HG03196 (cell line): Measurements from ENCODE around the gene ATF2.

ENCODE experiments used
- ATAC-seq: cut with Tn5 transposase; IDR thresholded peaks from one replicate; pipeline ENCODE4 v1.9.1; 2021; ENCODE audit not compliant: unreplicated experiment

Gene ATF2, protein sequence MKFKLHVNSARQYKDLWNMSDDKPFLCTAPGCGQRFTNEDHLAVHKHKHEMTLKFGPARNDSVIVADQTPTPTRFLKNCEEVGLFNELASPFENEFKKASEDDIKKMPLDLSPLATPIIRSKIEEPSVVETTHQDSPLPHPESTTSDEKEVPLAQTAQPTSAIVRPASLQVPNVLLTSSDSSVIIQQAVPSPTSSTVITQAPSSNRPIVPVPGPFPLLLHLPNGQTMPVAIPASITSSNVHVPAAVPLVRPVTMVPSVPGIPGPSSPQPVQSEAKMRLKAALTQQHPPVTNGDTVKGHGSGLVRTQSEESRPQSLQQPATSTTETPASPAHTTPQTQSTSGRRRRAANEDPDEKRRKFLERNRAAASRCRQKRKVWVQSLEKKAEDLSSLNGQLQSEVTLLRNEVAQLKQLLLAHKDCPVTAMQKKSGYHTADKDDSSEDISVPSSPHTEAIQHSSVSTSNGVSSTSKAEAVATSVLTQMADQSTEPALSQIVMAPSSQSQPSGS

GRCh38 chr2:175167792-175168563 is at the start of gene ATF2:
ATF2 (minus strand) TSS chr2:175168203; CDS start chr2:175136443, 31,760 bp downstream.
- ATAC-seq: peak; percentile 98

DNA sequence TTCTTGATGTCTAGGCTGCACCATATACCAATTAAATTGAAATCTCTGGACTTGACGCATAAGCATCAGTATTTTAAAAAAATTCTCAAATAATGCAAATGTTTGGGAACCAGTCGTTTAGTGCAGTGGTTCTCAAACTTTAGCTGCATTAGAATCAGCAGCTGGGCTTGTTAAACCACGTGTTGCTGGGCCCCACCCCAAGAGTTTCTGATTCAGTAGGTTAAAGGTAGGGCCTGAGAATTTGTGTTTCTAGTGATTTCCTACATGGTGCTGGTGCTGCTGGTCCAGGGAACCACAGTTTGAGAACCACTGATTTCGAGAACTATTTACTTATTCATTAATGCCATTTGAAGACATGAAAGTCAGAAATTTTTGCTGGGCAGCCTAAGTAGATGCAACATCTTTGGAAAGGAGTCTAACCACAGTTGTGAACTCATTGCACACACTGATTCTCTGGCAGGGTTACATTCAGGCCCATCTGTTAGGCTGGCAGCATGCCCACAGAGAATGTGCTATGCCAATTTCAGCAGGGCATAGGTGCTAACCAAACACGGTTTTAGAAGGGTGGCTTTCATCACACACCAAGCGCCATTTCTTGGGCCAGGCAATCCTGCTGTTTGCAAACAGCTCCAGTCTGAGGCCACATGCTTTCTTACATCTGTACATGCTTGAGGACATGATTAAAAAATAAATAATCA is 39.9 kb upstream of the ATF2 start:
- no peak for ATAC-seq

- ATAC-seq: no peak
Measured at GRCh38 chr2:175206866-175207265, 38.9 kb upstream of the ATF2 start.

- no peak for ATAC-seq
Measured at GRCh38 chr2:175205523-175205922, 37.5 kb upstream of the ATF2 start.

DNA sequence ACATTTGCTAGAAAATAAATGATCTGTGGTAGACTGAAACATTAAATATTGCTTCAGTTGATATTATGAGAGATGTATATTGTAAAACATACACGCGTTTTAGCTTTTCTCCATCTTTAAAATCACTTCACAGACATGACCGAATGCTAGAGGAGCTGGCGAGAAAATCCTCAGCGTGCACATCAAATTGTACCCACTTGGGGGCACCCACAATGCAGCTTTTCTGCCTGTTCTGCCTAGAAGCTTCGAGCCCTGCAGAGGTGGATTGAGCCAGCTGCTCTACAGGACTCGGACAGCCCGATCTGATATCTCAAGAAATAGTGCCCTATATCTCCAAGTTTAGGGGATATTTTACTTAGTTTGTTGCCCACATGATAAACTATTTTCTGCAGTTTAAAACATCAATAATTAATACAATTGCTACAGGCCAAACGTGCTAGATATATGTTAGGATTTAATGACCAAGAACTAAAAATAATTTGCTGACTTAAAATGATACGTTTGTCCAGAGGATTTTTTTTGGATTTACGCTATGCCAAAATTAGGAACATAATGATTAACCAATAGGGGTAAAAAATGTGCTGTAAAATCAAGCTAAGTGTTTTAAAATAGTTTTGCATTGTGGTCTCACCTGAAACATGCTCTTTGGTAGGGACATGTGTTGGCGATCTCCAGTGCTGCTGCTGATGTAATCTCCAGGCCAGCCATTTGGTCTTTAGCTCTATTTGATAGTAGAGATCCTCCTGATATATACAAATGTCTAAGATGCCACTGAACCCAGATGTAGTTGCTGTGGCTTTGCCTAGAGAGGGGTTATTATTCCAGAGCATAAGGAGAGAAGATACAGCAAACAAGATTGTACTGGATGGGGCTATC is 35.9 kb upstream of the ATF2 start:
- peak; percentile 83 for ATAC-seq

- ATAC-seq: no peak
Measured at GRCh38 chr2:175195012-175195411, 27.0 kb upstream of the ATF2 start.

- ATAC-seq: no peak
Measured at GRCh38 chr2:175188761-175189160, 20.8 kb upstream of the ATF2 start.

DNA sequence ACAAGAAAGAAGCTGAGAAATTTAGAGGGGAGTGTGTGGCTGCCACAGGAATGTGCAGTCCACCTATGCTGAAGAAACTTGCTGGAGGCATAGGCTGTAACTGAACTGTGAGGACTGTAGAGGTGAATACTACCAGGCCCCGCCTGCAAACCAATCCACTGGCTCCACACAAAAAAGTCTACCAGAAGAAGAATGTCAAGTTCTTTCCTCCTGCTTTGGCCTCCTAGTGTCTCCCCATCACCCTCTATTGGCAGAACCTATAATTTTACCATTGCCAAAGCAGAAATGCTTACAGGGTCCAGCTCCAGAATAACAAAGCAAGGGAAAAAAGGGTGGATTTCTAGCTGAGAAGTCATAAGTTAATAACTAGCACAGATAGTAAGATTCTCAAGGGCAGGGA is 19.4 kb upstream of the ATF2 start:
- ATAC-seq: peak; percentile 56

DNA sequence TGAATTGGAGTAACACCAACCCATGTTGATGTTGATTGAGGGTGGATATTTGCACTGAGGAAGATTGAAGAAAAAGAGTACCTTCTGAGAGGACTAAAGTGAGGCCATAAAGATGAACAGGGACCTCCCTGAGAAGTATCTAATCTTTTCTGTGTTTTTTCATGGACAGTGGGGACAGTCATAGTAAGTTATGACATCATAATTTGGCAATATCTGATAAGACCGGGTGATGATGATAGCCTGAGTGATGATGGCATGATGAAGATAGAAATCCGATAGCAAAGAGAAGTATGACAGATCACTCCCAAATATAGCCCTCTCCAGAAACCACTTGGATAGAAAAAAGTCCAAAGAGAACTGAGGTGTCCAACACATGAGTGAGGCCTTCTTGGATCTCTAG is 15.7 kb upstream of the ATF2 start:
- no peak for ATAC-seq

GRCh38 chr2:175181877-175182308 is 13.9 kb upstream of the ATF2 start:
- no peak for ATAC-seq

- ATAC-seq: peak; percentile 82
Measured at GRCh38 chr2:175181104-175181876, 13.3 kb upstream of the ATF2 start, which contains the start of gene ATP5MC3. ATP5MC3 (minus strand) TSS chr2:175181710; CDS start chr2:175181393, 317 bp downstream.

- peak; percentile 54 for ATAC-seq
Measured at GRCh38 chr2:175180701-175181103, 12.7 kb upstream of the ATF2 start.

- no peak for ATAC-seq
Measured at GRCh38 chr2:175176624-175177023, 8.6 kb upstream of the ATF2 start.

GRCh38 chr2:175175896-175176295 is 7.9 kb upstream of the ATF2 start:
- ATAC-seq: no peak

DNA sequence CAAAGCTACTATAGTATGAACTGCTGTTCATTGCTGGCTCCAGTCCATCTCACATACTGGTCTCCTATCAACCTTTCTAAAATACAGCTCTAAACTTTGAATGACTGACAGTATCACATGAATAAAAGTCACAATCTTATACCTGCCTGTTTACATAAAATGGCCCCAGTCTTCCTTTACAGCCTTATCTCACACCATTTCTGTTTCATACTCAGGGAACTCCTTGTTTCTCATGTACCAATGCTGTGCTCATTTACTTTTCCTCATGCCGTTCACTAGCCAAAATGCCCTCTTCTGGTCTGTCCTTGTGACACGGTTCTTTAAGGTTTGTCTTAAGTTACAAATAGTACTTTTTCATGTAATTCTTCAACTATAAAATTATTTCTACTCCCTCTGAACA is 7.3 kb upstream of the ATF2 start:
- ATAC-seq: no peak

DNA sequence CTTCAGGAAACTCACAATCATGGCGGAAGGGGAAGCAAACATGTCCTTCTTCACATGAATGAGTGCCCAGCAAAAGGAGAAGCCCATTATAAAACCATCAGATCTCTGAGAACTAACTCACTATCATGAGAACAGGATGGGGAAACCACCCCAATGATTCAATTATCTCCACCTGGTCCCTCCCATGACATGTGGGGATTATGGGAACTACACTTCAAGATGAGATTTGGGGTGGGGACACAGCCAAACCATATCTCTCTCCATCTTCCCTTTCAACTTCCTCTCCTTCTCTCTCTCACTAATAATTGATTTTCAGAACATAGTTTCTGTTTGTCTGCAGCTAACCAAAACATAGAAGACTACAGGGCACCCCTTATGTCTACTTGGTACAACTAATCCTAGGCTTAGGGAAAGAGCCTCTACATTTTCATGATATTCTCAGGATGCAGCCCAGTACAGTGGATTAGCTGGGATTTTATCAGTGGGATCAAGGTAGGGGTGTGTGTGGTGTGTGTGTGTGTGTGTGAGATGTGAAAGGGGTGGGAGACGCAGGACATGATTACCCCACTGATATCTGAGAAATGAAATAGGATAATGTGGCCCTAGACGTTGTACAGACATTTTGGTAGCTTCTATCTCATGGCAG is 2.8 kb upstream of the ATF2 start:
- no peak for ATAC-seq

DNA sequence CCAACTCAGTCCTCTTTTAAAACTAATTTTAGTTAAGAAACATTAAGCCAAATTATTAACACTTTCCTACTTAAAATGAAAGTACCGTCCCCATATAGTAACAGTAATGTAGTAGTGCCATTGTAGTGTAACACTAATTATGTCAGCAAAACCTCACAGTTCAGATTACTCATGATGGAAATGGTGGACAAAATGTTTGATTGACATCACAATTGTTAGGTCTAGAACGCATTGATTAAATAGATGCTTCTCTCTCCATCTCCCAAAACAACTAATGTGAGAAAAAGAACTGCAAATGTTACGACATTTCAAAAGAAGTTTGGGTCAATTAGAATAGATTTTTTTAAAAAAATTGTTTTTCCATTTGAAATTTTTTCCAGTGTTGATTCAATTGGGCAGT is 1.2 kb upstream of the ATF2 start:
- ATAC-seq: no peak

GRCh38 chr2:175168564-175168945 is 552 bp upstream of the ATF2 start:
- ATAC-seq: peak; percentile 28
